ENCODE data around the gene ATP6V0A1.
A peak's percentile ranks its signal among the peaks of the same experiment; 100 is the strongest.

Gene ATP6V0A1

DNA sequence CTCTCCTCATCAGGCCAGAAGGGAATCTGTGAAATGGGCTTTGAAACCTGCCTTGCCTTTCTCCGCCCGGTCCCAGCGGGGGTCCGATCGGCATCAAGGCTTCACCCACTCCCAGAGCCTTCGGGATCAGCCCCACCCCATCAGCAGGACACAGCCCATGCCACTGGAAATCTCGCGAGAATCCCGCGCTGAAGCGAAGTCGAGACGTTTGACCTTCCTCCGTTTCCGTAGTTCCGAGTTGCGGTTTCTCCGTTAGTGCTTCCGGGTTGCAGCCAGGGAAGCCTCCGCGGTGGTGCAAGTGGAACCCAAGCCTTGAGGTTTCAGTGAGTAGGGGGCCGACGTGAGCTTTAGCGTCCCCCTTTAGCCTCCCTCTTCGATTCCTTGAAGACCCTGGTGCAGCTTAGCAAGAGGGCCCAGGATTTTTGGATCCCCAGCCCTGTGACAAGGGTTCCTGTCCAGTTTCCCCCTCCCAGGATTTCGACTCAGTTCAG, 103.3 kb downstream of the ATP6V0A1 start, which contains the start of gene COASY:
Gene COASY, plus strand, starts transcription at position 252 of the 491 bp plus-strand sequence. CDS start 475 bp downstream, outside the sequence.
- DNase-seq (ENCODE audit: low read depth) = peak; percentile 98

- DNase-seq (ENCODE audit: low read depth) = no peak
Measured at GRCh38 chr17:42562388-42563142, 103.9 kb downstream of the ATP6V0A1 start.

DNA sequence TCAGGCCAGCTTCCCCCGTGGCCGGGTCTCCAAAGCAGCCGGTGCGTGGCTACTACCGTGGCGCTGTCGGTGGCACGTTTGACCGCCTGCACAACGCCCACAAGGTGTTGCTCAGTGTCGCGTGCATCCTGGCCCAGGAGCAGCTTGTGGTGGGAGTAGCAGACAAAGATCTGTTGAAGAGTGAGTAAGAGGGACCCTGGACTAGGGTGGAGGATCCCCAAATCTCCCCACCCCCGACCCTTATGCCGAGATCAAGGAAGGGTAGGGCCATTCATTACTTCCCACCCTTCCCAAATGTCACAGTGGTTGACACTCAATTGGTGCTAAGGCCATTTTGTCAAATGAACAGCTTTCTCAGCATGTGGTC, 104.4 kb downstream of the ATP6V0A1 start:
- no peak for DNase-seq (ENCODE audit: low read depth)

DNA sequence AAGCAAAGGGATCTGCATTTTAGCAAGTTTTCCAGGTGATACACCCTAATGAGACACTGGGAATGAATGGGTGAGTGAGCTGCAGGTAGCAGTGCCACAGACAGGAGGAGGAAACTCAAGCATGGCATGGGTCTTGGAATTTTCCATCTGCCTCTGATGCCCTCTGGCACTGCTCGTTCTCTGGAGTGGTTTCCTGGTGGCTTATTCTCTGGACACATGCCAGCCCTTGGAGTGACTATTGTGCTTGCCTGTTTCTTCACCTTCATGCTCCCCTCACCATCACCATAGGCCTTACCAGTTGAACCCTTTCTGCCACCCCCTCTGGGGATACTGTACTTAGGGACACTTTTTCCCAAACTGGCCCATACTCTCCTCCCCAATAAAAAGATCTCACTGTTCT, 104.9 kb downstream of the ATP6V0A1 start:
- no peak for DNase-seq (ENCODE audit: low read depth)

DNA sequence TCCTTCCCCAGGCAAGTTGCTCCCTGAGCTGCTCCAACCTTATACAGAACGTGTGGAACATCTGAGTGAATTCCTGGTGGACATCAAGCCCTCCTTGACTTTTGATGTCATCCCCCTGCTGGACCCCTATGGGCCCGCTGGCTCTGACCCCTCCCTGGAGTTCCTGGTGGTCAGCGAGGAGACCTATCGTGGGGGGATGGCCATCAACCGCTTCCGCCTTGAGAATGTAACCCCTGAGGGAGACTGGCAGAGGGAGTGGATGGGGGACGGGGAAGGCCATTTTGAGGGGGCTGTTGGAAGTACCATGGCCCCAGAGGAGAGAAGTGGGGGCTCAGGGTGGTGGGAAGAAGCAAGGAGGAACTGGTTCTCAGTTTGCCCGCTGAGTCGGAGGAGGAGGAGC, 105.3 kb downstream of the ATP6V0A1 start:
- DNase-seq (ENCODE audit: low read depth) = no peak

DNA sequence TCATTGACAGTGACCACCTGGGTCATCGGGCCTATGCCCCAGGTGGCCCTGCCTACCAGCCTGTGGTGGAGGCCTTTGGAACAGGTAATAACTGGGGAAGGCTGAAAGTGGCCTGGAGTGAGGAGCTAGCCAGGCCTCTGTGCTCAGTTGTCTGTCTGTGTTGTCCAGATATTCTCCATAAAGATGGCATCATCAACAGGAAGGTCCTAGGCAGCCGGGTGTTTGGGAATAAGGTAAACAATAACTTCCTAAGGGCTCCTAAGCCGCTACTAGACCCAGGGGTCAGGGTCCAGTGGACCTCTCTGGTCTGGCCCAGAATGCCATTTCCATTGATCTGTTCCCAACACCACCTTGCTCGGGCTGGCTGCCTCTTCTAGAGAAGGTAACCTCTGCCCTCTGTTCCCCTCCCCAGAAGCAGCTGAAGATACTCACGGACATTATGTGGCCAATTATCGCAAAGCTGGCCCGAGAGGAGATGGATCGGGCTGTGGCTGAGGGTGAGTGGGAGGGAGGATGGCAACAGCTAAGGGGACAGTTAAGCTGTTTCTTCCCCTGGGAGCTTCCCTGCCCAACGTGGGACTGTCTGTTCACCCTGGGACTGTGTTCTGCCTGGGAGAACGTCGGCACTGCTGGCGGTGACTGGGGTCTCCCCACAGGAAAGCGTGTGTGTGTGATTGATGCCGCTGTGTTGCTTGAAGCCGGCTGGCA, 106.3 kb downstream of the ATP6V0A1 start:
- DNase-seq (ENCODE audit: low read depth) = no peak

DNA sequence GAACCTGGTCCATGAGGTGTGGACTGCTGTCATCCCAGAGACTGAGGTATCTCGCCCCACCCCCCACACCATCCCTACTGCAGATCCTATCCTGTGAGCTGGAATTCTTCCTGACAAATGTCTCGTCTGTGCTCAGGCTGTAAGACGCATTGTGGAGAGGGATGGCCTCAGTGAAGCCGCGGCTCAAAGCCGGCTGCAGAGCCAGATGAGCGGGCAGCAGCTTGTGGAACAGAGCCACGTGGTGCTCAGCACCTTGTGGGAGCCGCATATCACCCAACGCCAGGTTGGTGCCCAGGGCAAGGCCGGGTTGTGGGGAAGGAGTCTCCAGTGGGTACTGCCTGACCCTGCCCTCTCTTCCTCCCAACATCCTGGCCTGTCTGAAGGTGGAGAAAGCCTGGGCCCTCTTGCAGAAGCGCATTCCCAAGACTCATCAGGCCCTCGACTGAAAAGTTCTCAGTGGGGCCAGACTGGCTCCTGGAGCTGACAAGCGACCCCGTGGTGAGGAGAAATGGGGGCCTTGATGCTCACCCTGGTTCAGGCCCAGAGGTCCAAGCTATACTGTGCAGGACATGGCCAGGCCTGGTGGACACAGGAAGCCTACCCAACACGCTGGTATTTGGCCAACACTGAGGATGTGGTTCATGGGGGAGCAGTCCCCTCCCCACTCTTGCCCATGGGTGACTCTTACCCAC, 107.0 kb downstream of the ATP6V0A1 start:
- no peak for DNase-seq (ENCODE audit: low read depth)

DNA sequence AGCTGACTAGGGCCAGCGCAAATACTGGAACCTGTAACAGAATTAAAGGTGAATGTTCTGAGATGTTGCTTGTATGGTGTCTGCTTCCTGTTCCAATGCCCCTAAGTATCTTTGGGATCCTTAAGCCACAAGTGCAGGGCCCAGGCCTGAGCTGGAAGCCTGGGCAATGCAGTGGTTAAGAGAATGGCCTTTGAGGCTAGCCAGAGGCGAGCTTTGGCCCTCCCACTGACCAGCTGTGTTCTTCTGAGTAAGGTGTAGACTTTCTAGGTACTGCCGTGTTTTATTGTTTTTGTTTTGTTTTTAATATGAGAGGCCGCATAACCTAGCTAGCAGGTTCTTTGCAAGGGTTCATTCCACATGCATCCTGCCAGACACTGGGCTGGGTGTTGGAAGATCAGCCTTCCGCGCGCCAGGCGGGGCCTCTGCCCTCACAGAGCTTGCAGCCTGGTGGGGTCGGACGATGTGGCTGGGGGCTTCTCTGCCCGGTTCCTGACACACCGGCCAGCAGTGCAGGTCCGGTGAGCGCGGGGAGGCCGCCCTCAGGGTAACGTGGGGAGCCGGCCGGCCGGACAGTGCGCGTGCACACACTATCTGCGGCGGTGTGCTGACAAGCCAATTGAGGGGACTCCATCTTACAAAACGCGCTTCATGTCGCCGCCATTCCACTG, 107.7 kb downstream of the ATP6V0A1 start:
- DNase-seq (ENCODE audit: low read depth) = no peak

DNA sequence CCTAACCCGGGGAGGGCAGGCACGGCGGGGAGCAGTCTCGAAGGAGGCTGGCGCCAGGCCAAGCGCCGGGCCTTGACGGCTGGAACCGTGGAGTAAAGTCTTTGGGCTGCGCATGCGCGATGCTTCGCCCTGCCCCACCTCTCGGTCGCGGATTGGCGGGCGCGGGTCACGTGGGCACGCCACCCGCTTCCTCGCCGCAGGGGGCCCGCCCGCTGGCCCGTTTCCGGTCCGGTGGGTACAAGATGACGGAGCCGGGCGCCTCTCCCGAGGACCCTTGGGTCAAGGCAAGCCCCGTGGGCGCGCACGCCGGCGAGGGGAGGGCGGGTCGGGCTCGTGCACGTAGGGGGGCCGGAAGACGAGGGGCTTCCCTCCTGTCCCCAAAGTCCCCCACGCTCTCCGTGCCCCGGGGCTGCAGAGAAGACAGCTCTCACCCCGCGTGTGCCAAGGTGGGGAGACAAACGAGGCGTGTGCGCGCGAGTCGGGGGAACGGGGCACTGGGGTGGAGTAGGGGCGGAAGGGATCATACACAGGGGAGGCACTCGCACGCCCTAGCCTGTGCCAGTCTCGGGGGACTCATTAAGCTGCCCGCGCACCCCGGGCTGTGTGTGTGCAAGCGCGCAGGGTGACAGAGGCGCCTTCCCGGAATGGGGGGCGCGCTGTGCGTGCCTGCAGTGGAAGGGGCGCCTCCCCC, 108.3 kb downstream of the ATP6V0A1 start, which contains the start of gene MLX:
Gene MLX, plus strand, starts transcription at position 218 of the 691 bp plus-strand sequence. Its CDS starts 25 bp downstream, at position 243.
- DNase-seq (ENCODE audit: low read depth) = peak; percentile 91

DNA sequence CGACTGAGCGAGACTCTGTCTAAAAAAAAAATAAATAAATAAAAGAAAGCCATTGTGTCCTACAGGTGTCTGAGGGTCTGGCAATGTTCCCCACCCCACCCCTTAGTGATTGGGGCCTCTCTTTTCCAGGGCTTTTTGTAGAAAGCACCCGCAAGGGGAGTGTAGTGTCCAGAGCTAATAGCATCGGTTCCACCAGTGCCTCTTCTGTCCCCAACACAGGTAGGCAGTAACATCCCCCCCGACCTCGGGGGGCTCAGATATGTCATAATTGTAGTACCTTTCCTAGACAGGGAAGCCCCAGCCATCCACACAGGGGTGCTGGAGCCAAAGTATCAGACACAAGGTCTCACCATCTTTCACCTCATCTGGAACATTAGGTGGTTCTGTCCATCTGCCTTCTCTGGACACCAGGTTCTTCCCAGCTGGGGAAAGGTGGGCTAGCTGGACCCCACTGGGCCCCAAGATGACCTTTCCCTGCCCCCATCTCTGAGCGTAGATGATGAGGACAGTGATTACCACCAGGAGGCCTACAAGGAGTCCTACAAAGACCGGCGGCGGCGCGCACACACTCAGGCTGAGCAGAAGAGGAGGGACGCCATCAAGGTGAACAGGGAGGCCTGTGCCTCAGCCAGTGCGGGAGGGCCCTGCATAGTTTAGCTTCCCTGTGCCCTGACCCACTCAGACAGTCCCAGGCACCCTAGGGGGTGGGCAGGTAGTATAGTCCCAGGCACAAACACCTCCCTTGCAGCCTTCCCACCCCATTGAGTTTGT, 109.8 kb downstream of the ATP6V0A1 start:
- no peak for DNase-seq (ENCODE audit: low read depth)

DNA sequence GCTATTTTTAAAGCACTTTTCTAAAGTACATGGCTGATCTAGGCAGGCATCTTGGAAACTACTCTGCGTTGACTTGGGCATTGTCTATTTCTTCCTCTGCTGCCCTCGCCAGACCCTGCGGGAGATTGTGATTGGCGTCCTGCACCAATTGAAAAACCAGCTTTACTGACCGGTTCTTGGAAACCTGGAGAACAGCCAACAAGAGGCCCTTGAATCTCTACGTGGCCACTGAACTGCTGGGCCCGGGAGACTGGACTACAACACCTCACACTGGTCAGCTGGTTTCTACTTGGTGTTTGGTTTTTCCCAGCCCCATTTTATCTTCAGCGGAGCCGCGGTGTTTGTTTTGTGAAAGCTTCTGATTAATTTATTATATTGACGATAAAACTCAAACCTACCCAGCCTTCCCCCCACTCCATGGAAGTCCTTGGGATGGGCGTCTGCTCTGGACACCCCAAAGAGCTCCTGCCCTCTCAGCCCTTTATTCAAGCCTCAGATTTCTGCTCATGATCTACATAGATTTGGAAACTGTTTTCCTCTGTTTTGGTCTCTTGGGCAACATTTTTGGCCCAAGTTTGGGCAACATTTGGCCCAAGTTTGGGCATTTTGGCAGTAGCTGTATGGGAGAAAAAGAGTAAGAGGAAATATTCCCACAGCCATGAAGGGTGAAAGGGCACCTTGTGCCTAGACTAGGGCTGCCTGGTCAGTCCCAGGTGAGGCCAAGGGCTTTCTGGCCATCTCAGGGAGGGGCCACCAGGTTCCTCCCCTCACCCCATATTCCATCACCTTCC, 113.0 kb downstream of the ATP6V0A1 start:
- no peak for DNase-seq (ENCODE audit: low read depth)

Measured in EH (cell line).